Kidney glomerular epithelial cell (primary cell): ENCODE data around the gene SAA4.
"Not testable (repeated sequence)": the region's sequence is repeated elsewhere in the genome, so short reads cannot be mapped to it uniquely, and the experiment has no call there.

ENCODE experiments used
- DNase-seq: peaks from one replicate; lab custom pipeline; 2025; lab: John Stamatoyannopoulos, UW

Gene SAA4

GRCh38 chr11:18236664-18237356 is at the start of gene SAA4:
Gene SAA4 (minus strand): TSS chr11:18236802. CDS start chr11:18235926, 876 bp downstream.
- DNase-seq = no peak

GRCh38 chr11:18285841-18286240 is 49.2 kb upstream of the SAA4 start:
- no peak for DNase-seq

GRCh38 chr11:18282626-18283025 is 46.0 kb upstream of the SAA4 start:
- DNase-seq = no peak

- no peak for DNase-seq
These were observed 43.9 kb upstream of the SAA4 start for GRCh38 chr11:18280438-18281045.

GRCh38 chr11:18277565-18278271 is 41.1 kb upstream of the SAA4 start:
- DNase-seq = no peak

GRCh38 chr11:18271206-18271605 is 34.6 kb upstream of the SAA4 start:
- no peak for DNase-seq

GRCh38 chr11:18270102-18270501 is 33.5 kb upstream of the SAA4 start:
- no peak for DNase-seq

- not testable (repeated sequence) for DNase-seq
These were observed 32.6 kb upstream of the SAA4 start for GRCh38 chr11:18269252-18269651.

GRCh38 chr11:18267335-18268133 is 30.9 kb upstream of the SAA4 start:
- not testable (repeated sequence) for DNase-seq

- no peak for DNase-seq
These were observed 29.3 kb upstream of the SAA4 start, which contains the start of gene SAA1 for GRCh38 chr11:18265949-18266348. Gene SAA1 (plus strand): TSS chr11:18266264. CDS start chr11:18266888, 624 bp downstream.

- DNase-seq = no peak
These were observed 28.3 kb upstream of the SAA4 start for GRCh38 chr11:18264677-18265555.

GRCh38 chr11:18264035-18264434 is 27.4 kb upstream of the SAA4 start:
- no peak for DNase-seq

- DNase-seq = not testable (repeated sequence)
These were observed 26.2 kb upstream of the SAA4 start for GRCh38 chr11:18262681-18263350.

GRCh38 chr11:18261721-18262120 is 25.1 kb upstream of the SAA4 start:
- DNase-seq = no peak

- DNase-seq = no peak
These were observed 22.7 kb upstream of the SAA4 start for GRCh38 chr11:18259259-18259658.

GRCh38 chr11:18254781-18255361 is 18.3 kb upstream of the SAA4 start:
- DNase-seq = no peak

- DNase-seq = no peak
These were observed 17.3 kb upstream of the SAA4 start for GRCh38 chr11:18253778-18254338.

- DNase-seq = no peak
These were observed 16.6 kb upstream of the SAA4 start for GRCh38 chr11:18253233-18253632.

GRCh38 chr11:18248561-18248960 is 12.0 kb upstream of the SAA4 start, which contains the start of gene SAA2:
Gene SAA2 (minus strand): TSS chr11:18248668. CDS start chr11:18248011, 657 bp downstream.
- DNase-seq = peak; percentile 6

- not testable (repeated sequence) for DNase-seq
These were observed 10.6 kb upstream of the SAA4 start for GRCh38 chr11:18247191-18247581.
